NOMO-1 (cell line): Measurements from ENCODE around the gene KRTAP29-1.
"Not testable (repeated sequence)": the region's sequence is repeated elsewhere in the genome, so short reads cannot be mapped to it uniquely, and the experiment has no call there.

ENCODE experiments used
- DNase-seq, 2 experiments: peaks; one replicate each; lab custom pipeline; 2025; ENCODE audit not compliant: unreplicated experiment in 2 of 2; lab: John Stamatoyannopoulos, UW

The KRTAP29-1 gene, protein sequence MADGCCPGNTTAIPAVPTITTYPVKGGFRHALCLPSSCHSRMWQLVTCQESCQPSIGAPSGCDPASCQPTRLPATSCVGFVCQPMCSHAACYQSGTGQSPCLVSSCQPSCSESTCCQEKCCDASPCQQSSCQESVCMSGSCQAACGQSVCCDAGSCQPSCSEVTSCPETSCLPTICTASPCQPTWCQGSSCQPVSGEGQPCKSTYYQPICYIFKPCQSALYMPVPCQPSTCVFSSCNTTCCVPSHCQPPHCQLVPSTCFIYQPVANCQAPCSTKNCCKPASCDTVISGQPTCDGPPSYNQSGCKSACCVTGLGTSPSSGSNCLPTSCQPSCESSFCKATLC

DNA sequence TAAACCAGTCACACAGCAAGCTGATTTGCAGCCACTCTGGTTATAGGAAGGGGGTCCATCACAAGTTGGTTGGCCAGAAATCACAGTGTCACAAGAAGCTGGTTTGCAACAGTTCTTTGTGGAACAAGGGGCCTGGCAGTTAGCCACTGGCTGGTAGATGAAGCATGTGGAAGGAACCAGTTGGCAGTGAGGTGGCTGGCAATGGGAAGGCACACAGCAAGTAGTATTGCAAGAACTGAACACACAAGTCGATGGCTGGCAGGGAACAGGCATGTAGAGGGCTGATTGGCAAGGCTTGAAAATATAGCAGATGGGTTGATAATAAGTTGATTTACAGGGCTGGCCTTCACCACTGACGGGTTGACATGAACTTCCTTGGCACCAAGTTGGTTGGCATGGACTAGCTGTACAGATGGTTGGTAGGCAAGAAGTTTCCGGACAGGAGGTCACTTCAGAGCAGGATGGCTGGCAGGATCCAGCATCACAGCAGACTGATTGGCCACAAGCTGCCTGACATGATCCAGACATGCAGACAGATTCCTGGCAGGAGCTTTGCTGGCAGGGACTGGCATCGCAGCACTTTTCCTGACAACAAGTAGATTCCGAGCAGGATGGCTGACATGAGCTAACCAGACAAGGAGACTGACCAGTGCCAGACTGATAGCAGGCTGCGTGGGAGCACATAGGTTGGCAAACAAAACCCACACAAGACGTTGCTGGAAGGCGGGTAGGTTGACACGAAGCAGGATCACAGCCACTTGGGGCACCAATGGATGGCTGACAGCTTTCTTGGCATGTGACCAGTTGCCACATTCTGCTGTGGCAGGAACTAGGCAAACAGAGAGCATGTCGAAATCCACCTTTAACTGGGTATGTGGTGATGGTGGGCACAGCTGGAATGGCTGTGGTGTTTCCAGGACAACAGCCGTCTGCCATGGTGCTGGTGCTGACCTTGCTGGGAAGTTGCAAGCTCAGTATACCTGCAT is at the start of gene KRTAP29-1:
KRTAP29-1 (minus strand) TSS at position 936 of the 986 bp plus-strand sequence; CDS start at position 936, 0 bp downstream.
- DNase-seq, result peak in 1 of 2 experiments; percentile 2

DNA sequence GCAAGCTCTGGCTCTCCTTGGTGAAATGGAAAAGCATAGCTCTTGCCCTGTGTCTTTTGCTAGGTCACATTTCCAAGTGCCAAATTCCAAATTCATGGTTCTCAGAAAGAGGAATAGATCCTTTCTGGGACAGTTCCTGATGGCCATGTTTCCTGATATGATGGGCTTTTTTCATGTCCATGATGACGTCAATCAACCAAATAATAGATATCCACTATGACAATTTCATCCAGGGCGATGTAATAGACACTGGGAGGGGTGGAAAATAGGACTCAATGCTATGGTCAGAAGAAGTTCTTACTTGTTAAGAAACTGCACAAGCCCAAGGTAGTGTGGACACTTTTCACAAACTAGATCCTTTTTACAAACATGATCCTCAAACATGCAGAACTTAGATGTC is 48.5 kb upstream of the KRTAP29-1 start:
- DNase-seq, result no peak

DNA sequence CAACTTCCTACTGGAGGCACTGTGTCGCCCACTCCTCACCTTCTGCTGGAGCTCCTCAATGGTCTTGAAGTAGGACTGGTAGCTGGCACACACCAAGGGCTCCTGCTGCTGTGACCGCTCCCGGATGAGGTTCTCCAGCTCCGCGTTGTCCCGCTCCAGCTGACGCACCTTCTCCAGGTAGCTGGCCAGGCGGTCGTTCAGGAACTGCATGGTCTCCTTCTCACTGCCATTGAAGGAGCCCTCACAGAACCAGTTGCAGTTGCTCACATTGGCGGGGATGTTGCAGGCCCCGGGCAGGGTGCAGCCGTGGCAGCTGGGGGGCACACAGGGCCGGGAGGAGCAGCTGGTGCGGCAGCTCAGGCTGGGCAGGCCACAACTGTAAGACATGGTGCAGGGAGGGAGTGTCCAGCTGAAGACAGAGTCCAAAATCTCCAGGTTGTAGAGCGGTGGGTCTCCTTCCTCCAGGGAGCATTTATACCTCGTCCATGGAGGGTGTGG is 47.8 kb upstream of the KRTAP29-1 start, which contains the start of gene KRT33A:
KRT33A (minus strand) TSS at position 448 of the 498 bp plus-strand sequence; CDS start at position 387, 61 bp downstream.
- not testable (repeated sequence) for DNase-seq

DNA sequence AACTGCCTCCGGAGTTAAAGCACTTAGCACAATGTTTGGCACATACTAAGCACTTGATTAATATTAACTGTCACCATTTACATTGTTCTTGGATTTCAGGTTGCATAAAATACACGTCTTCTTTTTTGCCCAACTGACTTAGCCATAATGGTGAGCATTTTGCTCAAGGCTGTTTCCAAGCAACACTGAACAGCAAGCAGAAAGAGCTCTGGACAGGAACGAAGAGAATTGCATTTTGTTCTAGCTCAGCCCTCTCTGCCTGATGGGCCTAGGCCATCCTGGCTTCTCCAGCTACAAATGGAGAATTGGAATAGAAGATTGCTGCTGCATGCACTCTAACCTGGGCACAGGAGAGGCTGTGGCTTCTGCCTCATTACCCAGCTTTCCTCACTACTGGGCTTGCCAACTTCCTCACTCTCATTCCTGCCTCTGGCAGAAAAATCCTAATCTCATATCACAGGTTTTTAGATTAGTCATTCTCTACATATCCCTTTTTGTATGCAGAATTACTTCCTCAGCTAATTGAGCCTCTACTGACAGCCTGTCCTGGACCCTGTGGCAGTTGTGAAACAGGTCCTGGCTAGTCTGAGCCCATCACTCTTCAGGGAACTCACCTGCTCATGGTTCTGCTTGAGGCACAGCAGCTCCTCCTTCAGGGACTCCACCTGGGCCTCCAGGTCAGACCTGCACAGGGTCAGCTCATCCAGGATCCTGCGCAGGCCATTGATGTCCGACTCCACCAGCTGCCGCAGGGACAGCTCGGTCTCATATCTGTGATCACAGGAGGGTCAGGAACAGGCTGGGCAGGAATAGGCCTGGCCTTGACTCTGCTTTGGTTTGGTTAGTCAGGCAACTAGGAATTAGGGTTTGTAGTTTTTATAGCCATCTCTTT is 45.5 kb upstream of the KRTAP29-1 start:
- peak; percentile 34 to 52 for DNase-seq

DNA sequence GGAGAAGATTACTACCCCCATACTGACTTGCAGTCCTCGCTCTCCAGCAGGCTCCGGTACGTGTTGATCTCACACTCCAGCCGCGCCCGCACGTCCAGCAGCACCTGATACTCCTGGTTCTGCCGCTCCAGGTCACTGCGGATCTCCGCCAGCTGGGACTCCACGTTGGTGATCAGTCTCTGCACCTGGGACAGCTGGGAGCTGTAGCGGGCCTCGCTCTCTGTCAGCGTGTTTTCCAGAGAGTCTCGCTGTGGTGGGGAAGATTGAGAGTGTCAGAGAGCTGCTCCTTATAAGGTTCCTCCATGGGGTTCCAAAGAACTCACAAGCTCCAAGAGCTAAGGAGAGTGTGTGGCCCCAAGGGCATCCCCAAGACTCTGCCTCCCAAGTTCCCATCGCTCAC is 43.8 kb upstream of the KRTAP29-1 start:
- DNase-seq, result not testable (repeated sequence)

DNA sequence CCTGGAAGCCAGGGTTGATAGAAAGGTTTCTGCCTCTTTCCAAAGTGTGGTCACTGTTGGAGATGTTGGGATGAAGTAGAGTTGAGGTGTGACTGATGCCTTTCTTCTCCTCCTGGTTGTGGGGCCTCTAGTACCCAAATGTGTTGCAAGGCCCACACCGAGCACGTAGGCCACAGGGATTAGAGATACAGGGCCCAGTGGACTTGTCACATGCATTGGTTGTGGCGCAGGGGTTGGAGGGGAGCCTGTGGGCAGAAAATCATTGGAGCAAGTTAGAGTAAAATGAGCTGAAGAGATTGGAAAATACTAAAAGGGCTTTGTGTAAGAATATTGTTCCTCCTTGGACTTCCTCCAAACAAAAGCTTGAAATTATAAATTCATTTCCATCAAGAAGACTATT is 43.3 kb upstream of the KRTAP29-1 start:
- DNase-seq, result no peak

DNA sequence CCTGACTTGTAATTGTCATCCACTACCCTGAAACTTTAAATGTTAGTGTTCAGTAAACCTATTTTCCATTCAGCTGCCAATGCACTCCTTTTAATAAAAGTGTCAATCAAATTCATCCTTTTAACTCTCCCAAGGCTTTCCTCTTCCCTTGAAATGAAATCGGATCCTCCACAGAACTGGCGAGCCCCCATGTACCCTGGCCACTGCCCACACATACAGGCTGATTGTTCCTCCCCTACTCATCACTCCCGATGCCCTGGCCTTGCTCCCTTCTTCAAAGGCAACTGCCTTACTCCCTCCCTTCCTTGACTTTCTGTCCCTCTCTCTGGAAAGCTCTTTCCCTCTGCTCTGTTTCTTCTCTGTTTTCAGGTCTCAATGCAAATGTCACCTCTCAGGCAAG is 40.4 kb upstream of the KRTAP29-1 start:
- DNase-seq, result no peak

DNA sequence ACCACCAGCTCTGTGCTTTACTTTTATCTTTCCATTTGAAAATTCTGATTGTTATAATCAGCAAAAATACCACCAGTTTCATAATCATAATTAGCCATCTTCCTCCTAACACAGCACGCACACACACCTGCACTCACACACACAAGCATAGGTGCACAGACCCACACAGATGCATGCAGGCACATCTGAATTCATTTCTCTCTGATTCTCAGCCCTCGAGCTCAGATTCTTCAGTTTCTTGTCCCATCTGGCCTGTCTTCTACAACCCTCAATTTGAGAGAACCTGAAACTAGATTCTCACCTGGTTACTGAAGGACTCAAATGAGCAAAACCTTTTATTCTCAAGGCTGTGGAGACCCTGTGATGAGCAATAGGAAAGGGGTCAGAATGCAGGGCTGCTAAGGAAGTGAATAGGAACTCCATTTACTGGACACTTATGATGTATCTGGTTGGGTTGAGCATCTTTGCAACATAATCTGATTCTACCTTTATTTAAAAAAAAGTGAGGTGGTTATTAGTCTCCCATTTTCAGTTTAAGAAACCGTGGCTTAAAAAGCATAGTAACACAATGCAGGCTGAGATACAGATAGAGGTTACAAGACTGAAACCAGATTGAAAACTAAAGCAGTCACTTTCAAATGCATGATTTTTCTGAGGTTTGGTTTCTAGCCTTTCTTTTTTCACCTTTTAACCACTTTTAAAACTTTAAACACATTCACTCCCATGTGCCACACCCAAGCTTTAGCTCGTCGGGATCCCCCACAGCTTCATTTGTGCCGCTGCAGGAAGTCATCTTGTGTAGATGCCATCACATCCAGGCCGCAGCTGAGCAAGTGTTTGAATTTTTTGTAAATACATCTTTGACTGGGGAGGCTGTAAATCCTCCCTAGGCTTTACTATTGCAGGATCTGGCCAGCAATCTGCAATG is 38.5 kb upstream of the KRTAP29-1 start:
- DNase-seq, result no peak

DNA sequence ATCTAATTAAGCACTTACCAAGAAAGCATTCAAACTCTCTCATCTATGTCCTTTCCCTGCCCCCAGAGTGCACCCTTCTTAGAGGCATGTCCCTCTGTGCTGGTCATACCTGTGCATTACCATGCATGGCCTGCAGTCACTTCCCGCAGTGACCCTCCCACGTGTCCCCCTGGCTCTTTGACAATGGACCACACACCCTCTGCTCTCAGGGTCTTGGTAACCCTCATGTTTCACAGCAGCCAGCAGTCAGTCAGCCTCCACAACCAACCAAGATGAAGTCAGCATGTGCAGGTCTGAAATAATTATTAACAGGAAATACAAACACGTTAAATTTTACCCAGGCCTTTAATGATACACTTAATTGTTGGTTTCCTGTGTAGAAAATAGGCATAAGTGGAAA is 37.8 kb upstream of the KRTAP29-1 start:
- no peak for DNase-seq

DNA sequence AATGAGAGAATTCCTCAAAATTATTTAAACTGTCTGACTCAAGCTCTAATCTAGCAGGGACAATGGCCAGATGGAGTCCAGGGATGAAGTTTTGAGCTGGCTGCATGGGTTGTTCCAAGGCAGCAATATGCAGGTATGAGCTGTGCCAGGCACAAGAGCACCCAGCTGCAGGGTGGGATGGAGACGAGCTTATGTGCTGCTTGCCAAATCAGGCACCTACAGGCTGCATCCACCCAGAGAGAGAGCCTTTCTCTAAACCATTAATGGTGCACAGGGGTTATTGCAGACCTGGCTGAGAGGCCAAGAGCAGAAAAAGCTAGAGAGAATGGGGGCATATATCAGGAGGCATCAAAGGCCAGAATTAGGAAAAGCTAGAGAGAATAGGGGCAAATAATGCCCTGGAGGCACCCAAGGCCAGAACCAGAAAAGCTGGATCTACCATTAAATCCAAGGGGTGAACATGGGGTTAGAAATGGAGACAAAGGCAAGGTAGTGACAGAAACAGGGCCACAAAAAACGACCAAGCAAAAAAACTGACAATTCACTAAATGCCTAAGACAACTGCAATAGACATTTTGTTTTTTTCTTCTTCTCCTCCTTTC is 37.0 kb upstream of the KRTAP29-1 start:
- no peak for DNase-seq

DNA sequence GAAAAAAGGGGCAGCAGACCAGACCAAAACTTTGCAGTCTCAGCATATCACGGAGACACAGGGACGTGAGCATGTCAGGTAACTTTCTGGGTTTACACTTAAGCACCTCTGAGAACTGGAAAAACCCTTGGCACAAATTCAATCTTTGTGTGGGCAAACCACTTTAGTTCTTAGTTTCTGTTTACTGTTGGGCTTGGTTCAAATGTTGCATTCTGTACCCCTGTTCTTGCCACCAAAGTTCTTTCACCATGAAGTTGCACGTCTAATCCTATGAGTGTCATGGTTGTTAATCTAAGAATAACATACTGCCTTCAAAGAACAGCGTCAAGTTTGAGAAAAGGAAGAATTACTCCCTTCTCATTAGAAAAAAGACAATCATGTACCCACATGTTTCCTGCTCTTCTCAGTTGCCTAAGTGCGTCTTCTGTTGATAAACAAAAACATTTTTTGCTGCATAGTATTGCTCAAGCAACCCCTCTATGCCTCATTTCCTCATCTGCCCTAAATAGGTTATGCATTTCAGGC is 36.4 kb upstream of the KRTAP29-1 start:
- DNase-seq, result peak; percentile 51 to 81

DNA sequence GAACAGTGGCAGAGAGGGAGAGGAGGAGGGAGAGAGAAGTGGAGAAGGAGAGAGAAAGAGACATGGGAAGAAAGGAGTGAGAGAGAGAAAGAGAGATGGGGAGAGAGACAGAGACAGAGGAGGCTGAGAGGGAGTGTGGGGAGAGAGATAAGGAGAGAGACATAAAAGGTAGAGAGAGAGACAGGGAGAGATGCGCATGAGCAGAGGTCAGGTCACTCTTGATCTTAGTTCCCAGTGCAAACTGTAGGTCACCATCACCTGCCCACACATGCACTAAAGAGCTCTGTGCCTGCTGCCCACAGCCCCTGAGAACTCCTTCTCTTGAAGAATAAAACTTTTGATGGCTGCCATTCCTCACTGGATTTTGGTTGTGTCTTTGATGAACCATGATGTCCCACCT is 33.1 kb upstream of the KRTAP29-1 start:
- no peak for DNase-seq

DNA sequence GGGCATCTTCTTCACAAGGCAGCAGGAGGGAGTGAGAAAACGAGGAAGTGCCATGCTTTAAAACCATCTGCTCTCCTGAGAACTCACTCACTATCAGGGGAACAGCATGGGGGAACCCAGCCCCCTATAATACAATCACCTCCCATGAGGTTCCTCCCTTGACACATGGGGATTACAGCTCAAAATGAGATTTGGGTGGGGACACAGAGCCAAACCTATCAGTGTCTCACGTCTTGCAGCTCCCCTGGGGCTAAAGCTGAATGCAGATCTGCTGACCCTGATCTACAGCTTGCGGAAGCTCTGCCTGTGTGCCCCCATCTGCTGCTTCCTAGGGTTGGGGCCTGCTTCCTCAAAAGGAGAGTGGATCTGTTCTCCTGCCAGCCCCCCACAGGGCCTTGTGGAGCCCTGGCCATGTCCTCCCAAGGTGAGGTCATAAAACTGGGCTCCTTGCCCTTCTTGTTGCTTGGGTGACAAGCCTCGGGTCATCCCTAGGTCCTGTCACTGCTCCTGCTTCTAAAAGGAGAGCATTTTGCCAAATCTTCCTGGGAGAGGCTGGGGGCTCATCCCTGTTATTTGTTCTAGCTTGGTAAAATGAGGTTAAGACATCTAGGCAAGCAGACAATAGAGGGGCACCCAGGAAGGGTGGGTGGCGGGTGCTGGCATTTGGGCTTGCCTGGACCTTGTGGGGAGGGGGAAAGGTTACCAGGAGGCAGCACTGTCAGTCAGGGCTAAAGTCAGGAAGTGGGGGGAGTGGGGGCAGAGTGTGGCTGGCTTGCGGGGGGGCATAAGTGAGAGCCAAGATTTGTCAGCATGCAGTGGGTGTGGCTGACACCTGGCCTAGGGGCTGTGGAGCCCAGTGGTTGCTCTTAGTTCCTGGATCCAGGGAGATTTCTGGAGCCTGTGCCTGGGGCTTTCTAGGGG is 32.0 kb upstream of the KRTAP29-1 start:
- DNase-seq, result no peak

DNA sequence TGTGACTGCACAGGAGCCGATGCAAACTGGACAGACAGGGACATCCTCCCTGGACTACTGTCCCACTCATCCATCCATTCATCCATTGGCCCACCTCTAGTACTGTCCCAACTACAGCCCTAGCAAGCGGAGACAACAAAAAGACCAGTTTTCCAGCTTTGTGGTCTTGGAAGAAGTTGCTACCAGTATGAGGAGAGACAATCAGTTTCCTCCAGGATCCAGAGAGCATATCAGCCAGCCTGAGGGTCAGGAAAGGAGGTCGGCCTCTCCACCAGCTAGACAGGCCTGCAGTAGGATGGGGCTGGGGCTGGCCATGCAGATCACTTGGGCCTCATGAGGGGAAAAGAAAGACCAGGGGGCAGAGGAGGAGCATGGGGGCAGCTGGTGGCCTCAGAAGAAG is 31.2 kb upstream of the KRTAP29-1 start:
- DNase-seq, result no peak

DNA sequence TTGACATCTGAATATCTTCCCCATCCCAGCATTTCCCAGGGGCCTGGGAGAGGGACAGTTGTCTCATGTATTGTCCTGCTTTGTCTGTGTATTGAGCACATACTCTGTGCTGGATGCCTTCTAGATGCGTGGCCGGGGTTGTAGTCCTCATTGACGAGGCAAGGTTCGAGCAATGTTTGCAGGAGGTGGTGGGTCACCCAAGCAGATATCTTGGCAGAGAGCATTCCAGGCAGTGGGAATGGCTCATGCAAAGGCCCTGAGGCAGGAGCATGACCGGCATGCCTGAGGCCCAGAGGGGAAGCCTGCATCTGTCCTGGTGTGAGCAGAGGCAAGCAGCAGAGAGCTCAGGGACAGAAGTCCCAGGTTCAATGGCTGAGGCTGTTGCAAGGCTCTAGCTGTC is 30.4 kb upstream of the KRTAP29-1 start:
- no peak for DNase-seq

DNA sequence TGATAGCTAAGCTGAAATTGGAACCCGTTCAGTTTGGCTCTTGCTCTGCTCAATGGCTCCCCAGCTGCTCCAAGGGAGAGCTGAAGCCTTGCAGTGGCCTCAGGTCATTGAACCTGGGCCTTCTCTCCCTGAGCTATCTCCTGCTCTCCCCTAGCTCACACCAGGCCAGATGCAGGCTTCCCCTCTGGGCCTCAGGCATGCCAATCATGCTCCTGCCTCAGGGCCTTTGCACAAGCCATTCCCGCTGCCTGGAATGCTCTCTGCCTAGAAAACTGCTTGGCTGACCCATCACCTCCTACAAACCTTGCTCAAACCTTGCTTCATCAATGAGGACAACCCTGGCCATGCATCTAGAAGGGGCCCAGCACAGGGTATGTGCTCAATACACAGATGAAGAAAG is 29.6 kb upstream of the KRTAP29-1 start:
- no peak for DNase-seq

DNA sequence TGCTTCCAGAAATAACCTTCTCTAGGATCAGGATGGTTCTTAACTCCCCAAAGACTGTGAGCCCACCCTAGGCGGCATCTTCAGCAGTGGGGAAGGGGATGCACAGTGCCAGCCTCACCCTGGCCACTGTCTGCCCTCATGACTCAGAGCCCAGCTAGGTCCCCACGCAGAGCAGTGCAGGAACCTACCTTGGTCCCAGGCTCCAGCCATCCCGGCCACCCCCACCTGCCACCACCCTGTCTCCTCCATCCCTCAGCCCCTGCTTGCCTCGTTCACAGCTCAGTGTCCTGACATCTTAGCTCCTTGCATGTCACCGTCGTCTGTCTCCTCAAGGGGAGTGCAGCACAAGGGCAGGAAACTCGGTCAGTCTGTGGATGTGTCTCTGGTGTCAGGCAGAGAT is 29.0 kb upstream of the KRTAP29-1 start:
- no peak for DNase-seq
